SU-DHL-6 (cell line): ENCODE results near the gene TPD52L2.
"Not testable (repeated sequence)": the region's sequence is repeated elsewhere in the genome, so short reads cannot be mapped to it uniquely, and the experiment has no call there.

Experiments
- H2AFZ ChIP-seq: fragments of 200-600 bp; sonication (generic); 2 replicates; pipeline ENCODE4 v1.6.1; 2014; ENCODE audit warnings: low read depth, mild to moderate bottlenecking, moderate library complexity, mixed read lengths, antibody characterized with exemption, low read length; ENCODE audit not compliant: severe bottlenecking
- H3F3A ChIP-seq: fragments of 200-600 bp; shearing (Covaris generic); 2 replicates; pipeline ENCODE4 v1.6.0; 2016; ENCODE audit warnings: antibody characterized with exemption, mild to moderate bottlenecking; ENCODE audit not compliant: insufficient read depth
- H3K27ac ChIP-seq: fragments of 200-600 bp; sonication (generic); 2 replicates; pipeline ENCODE4 v1.5.1; 2016; ENCODE audit warnings: low read depth, mild to moderate bottlenecking, low read length, moderate library complexity, mixed read lengths
- H3K27me3 ChIP-seq: fragments of 200-600 bp; sonication (generic), shearing (Covaris generic); 2 replicates; pipeline ENCODE4 v1.6.0; 2014; ENCODE audit warnings: mild to moderate bottlenecking, low read length
- H3K36me3 ChIP-seq: fragments of 200-600 bp; sonication (generic); 2 replicates; pipeline ENCODE4 v1.6.1; 2014; ENCODE audit warnings: mild to moderate bottlenecking, low read length, mixed read lengths
- H3K4me2 ChIP-seq: fragments of 300-600, 200-600 bp; shearing (Covaris generic), sonication (generic); 2 replicates; pipeline ENCODE4 v1.6.0; 2014; ENCODE audit warnings: low read length, low read depth, mild to moderate bottlenecking; ENCODE audit not compliant: poor library complexity, severe bottlenecking
- H3K4me3 ChIP-seq: fragments of 200-600 bp; sonication (generic); 2 replicates; pipeline ENCODE4 v1.5.1; 2014; ENCODE audit warnings: antibody characterized with exemption, low read length, mild to moderate bottlenecking, mixed read lengths; ENCODE audit not compliant: insufficient read depth, poor library complexity, severe bottlenecking
- H3K79me2 ChIP-seq: fragments of 200-600 bp; sonication (generic); 2 replicates; pipeline ENCODE4 v1.6.1; 2014; ENCODE audit warnings: mild to moderate bottlenecking, low read length, moderate library complexity; ENCODE audit not compliant: insufficient read depth
- H3K9ac ChIP-seq: fragments of 200-600 bp; sonication (generic); 2 replicates; pipeline ENCODE4 v1.7.0; 2014; ENCODE audit warnings: mild to moderate bottlenecking, low read length
- H3K9me2 ChIP-seq: fragments of 200-600 bp; sonication (generic); replicated peaks from 2 replicates; pipeline ENCODE4 v1.6.1; 2014; ENCODE audit warnings: low read length; ENCODE audit not compliant: insufficient read depth
- H3K9me3 ChIP-seq: fragments of 200-600 bp; sonication (generic); 2 replicates; pipeline ENCODE4 v1.6.1; 2014; ENCODE audit warnings: low read length, mixed read lengths; ENCODE audit not compliant: insufficient read depth
- H4K20me1 ChIP-seq: fragments of 200-600 bp; sonication (generic); 2 replicates; pipeline ENCODE4 v1.6.1; 2014; ENCODE audit warnings: low read depth, mild to moderate bottlenecking, antibody characterized with exemption, low read length, moderate library complexity, mixed read lengths
- EZH2phosphoT487 ChIP-seq: fragments of 200-600 bp; sonication (generic), shearing (Covaris generic); conservative IDR thresholded peaks from 2 replicates; pipeline ENCODE4 v1.6.1; 2018; ENCODE audit warnings: mild to moderate bottlenecking, antibody characterized with exemption, low read length, moderate library complexity, mixed read lengths
- TF ChIP-seq, protein P1 (sequence below): fragments of 200-600 bp; sonication (generic); IDR thresholded peaks from one replicate; pipeline ENCODE4 v1.5.1; 2017; ENCODE audit warnings: antibody characterized with exemption, mild to moderate bottlenecking, low read length, moderate library complexity; ENCODE audit not compliant: insufficient read depth, poor library complexity, severe bottlenecking

Gene TPD52L2

DNA sequence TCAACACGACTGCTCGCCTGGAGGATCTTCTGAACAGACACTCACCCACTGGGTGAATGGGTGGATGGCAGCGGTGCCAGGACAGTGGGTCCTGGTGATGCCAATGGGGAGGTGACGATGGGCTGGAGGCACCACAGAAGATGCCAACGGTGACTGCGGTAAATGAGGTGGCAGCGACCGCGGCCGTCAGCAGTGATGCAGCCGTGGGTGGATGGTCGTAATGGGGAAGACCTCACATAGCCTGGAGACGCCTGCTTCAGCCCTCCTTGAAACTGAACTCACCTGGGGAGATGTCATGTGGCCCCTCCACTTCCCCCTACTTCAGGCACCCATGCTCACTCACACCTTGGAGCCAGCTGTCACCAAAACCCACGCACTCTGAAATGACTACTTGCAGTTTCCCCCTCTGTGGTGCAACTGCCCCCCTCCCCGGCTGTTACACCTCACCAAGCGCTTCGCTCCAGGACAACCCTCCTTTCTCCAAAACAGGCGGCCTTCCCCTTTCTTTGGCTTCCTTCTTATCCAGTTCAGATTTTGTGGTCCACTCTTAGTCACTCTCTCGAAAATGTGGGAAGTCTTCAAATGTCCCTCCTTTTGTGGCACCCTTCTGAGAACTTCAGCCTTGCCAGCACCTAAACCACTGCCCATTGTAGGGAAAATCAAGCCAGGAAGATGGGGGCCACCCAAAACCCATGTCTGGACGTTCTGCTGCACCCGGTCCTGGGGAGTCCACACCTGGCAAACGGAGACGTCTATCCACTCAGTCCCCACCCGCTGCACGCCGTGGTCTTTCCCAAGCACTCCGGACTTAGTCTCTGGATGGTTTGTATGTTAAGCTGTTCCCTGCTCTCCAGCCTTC, 14.2 kb upstream of the TPD52L2 start:
- H3K79me2 ChIP-seq: no peaks in the 10 kb centered on the region
- H3K9ac ChIP-seq: no peak overlapping the region
- no peak overlapping the region for H3K4me2 ChIP-seq
- TF ChIP-seq, protein P1, sequence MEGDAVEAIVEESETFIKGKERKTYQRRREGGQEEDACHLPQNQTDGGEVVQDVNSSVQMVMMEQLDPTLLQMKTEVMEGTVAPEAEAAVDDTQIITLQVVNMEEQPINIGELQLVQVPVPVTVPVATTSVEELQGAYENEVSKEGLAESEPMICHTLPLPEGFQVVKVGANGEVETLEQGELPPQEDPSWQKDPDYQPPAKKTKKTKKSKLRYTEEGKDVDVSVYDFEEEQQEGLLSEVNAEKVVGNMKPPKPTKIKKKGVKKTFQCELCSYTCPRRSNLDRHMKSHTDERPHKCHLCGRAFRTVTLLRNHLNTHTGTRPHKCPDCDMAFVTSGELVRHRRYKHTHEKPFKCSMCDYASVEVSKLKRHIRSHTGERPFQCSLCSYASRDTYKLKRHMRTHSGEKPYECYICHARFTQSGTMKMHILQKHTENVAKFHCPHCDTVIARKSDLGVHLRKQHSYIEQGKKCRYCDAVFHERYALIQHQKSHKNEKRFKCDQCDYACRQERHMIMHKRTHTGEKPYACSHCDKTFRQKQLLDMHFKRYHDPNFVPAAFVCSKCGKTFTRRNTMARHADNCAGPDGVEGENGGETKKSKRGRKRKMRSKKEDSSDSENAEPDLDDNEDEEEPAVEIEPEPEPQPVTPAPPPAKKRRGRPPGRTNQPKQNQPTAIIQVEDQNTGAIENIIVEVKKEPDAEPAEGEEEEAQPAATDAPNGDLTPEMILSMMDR: no peak
- TF ChIP-seq EZH2phosphoT487: no peak
- H3K4me3 ChIP-seq: no peak overlapping the region
- H3K9me2 ChIP-seq: no peaks in the 10 kb centered on the region
- no peaks in the 10 kb centered on the region for H3F3A ChIP-seq
- H3K9me3 ChIP-seq: no peaks in the 10 kb centered on the region
- no peaks in the 10 kb centered on the region for H3K36me3 ChIP-seq
- no peak overlapping the region for H3K27ac ChIP-seq
- H2AFZ ChIP-seq: no peak overlapping the region
- H4K20me1 ChIP-seq: no peaks in the 10 kb centered on the region
- H3K27me3 ChIP-seq: no peaks in the 10 kb centered on the region

DNA sequence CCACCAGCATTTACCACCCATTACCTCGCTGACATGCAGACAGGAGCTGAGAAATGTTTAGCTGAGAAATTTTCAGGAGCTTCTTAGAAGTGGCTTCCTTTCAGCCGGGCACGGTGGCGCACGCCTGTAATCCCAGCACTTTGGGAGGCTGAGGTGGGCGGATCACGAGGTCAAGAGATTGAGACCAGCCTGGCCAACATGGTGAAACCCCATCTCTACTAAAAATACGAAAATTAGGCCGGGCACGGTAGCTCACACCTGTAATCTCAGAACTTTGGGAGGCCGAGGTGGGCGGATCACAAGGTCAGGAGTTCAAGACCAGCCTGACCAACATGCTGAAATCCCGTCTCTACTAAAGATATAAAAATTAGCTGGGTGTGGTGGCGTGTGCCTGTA, 13.5 kb upstream of the TPD52L2 start:
- not testable (repeated sequence) for H3K27ac ChIP-seq, H3K4me3 ChIP-seq, H4K20me1 ChIP-seq, H3K9me3 ChIP-seq, H3K79me2 ChIP-seq, H3K36me3 ChIP-seq, H3K4me2 ChIP-seq, H2AFZ ChIP-seq, H3F3A ChIP-seq, H3K27me3 ChIP-seq, H3K9ac ChIP-seq, H3K9me2 ChIP-seq

DNA sequence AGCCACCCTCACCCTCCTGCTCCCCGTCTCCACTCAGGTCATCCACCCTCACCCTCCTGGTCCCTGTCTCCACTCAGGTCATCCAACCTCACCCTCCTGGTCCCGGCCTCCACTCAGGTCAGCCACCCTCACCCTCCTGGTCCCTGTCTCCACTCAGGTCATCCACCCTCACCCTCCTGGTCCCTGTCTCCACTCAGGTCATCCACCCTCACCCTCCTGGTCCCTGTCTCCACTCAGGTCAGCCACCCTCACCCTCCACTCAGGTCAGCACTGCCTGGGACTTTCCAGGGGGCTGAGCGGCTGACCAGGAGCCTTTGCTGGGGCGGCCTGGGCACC, 11.4 kb upstream of the TPD52L2 start:
- H3K9me3 ChIP-seq, H3K27ac ChIP-seq, H3K9me2 ChIP-seq, H3K4me2 ChIP-seq, H3K36me3 ChIP-seq, H3F3A ChIP-seq, H4K20me1 ChIP-seq, H3K4me3 ChIP-seq, H3K27me3 ChIP-seq, H2AFZ ChIP-seq, H3K79me2 ChIP-seq, H3K9ac ChIP-seq: not testable (repeated sequence)

DNA sequence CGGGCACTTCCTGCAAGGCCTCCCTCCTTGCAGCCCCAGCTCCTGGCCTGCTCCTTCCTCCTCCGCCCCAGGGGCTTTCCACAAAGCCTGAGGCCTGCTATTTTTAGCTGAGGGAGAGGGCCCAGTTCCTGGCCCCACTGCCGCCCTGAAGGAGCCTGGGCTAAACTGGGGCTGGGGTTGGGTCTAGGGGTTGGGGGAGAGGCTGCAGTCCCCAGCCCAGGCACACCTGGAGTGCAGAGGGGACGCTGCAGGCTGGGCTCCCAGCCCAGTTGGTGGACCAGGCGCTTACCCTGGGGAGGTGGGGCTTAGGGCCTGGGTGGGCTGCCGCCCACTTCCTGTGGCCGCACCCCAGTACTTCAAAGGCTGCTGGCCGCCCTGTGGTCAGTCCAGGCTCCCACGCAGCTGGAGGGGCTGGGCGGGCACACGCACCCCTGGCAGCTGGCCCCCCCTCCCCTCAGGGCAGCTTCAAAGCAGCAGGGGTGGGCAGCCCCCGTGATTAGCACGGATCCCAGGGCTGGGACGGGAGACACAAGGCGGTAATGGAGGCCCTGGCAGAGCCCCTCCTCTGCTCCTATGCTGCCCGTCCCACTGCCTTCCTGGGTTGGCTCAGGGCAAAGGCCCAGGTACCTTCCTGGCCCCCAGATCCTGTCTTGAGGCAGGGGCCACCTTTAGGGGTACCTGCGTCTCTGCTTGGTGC, 10.9 kb upstream of the TPD52L2 start:
- no peak overlapping the region for H3K27ac ChIP-seq
- H3K4me2 ChIP-seq: no peak overlapping the region

More for the DNA sequence above, 10.9 kb upstream of the TPD52L2 start:
- Histone ChIP-seq H3K36me3 (no peaks in the 10 kb centered on the region), H3K9me2 (no peaks in the 10 kb centered on the region), H3K27me3 (no peaks in the 10 kb centered on the region), H3K9me3 (no peaks in the 10 kb centered on the region), H3K4me3 (no peak overlapping the region), H3K79me2 (no peaks in the 10 kb centered on the region), H3K9ac (no peak overlapping the region), H2AFZ (no peak overlapping the region), H4K20me1 (no peaks in the 10 kb centered on the region), H3F3A (no peaks in the 10 kb centered on the region)
- no peak for TF ChIP-seq EZH2phosphoT487
- TF ChIP-seq, protein P1: no peak
